Stimulated activated effector memory CD8-positive, alpha-beta T cell treated with anti-CD3 and anti-CD28 coated beads, Interleukin-12 subunit alpha, Interleukin-12 subunit beta, amount 100 ng/mL, for 72 hours (primary cell): Measurements from ENCODE around the gene PIGZ.

Experiments used
- ATAC-seq: fragments of 150-1000 bp; cut with Tn5 transposase; 2 replicates; pipeline ENCODE4 v1.10.0; 2021
- DNase-seq, 2 donors: peaks; one replicate each; pipeline ENCODE4 v3.0.0; 2021 to 2022; ENCODE audit warnings: low spot score in 2 of 2
- H3K27ac Mint-ChIP-seq: one replicate; pipeline ENCODE4 v1.8.0; 2022; ENCODE audit warnings: mild to moderate bottlenecking, mixed read lengths
- H3K36me3 Mint-ChIP-seq: one replicate; pipeline ENCODE4 v1.8.0; 2022; ENCODE audit warnings: mild to moderate bottlenecking, mixed read lengths
- H3K4me1 Mint-ChIP-seq: one replicate; pipeline ENCODE4 v1.8.0; 2022; ENCODE audit warnings: mixed read lengths
- H3K4me3 Mint-ChIP-seq: one replicate; pipeline ENCODE4 v1.8.0; 2022; ENCODE audit warnings: mild to moderate bottlenecking, mixed read lengths
- H3K9me3 Mint-ChIP-seq: one replicate; pipeline ENCODE4 v1.8.0; 2022; ENCODE audit warnings: mixed read lengths

The PIGZ gene

GRCh38 chr3:196968233-196969133, at the start of gene PIGZ:
Gene PIGZ, minus strand, starts transcription at chr3:196968833. Its CDS starts 16,802 bp downstream, at chr3:196952031.
- no peak within 1 kb of the TSS for H3K27ac Mint-ChIP-seq
- ATAC-seq (peak; percentile 79), DNase-seq (peak; percentile 34 to 77)
- H3K36me3 Mint-ChIP-seq = no peaks in the 10 kb centered on the region
- H3K4me3 Mint-ChIP-seq = peak within 1 kb of the TSS; percentile 65
- no peaks in the 10 kb centered on the region for H3K9me3 Mint-ChIP-seq
- peaks cover 24% of the 10 kb centered on the region for H3K4me1 Mint-ChIP-seq

- Mint-ChIP-seq H3K36me3 (no peaks in the 10 kb centered on the region), H3K4me1 (no peaks in the 10 kb centered on the region), H3K27ac (no peak overlapping the region), H3K4me3 (no peak overlapping the region), H3K9me3 (no peaks in the 10 kb centered on the region)
- no peak for DNase-seq
- ATAC-seq = no peak
These were observed 48.4 kb upstream of the PIGZ start for GRCh38 chr3:197017003-197017402.

GRCh38 chr3:197015790-197016736, 47.4 kb upstream of the PIGZ start:
- ATAC-seq (peak; percentile 12), DNase-seq (no peak)
- Mint-ChIP-seq H3K27ac (peak overlapping the region; percentile 11), H3K4me3 (no peak overlapping the region), H3K4me1 (no peaks in the 10 kb centered on the region), H3K36me3 (no peaks in the 10 kb centered on the region), H3K9me3 (no peaks in the 10 kb centered on the region)

- no peaks in the 10 kb centered on the region for H3K9me3 Mint-ChIP-seq
- no peaks in the 10 kb centered on the region for H3K36me3 Mint-ChIP-seq
- ATAC-seq (no peak), DNase-seq (no peak)
- H3K27ac Mint-ChIP-seq = peak overlapping the region; percentile 11
- no peak overlapping the region for H3K4me3 Mint-ChIP-seq
- no peaks in the 10 kb centered on the region for H3K4me1 Mint-ChIP-seq
These were observed 46.4 kb upstream of the PIGZ start for GRCh38 chr3:197014942-197015575.

- no peaks in the 10 kb centered on the region for H3K36me3 Mint-ChIP-seq
- ATAC-seq = no peak
- H3K4me3 Mint-ChIP-seq = no peak overlapping the region
- no peaks in the 10 kb centered on the region for H3K4me1 Mint-ChIP-seq
- DNase-seq = no peak
- H3K27ac Mint-ChIP-seq = no peak overlapping the region
- H3K9me3 Mint-ChIP-seq = no peaks in the 10 kb centered on the region
These were observed 45.4 kb upstream of the PIGZ start for GRCh38 chr3:197014024-197014423.

GRCh38 chr3:197012540-197012883, 43.9 kb upstream of the PIGZ start:
- no peak for ATAC-seq

GRCh38 chr3:197011780-197012539, 43.3 kb upstream of the PIGZ start:
- no peak overlapping the region for H3K27ac Mint-ChIP-seq
- DNase-seq (no peak), ATAC-seq (no peak)
- H3K4me1 Mint-ChIP-seq = no peaks in the 10 kb centered on the region
- H3K4me3 Mint-ChIP-seq = no peak overlapping the region
- no peaks in the 10 kb centered on the region for H3K36me3 Mint-ChIP-seq
- no peaks in the 10 kb centered on the region for H3K9me3 Mint-ChIP-seq

More at GRCh38 chr3:197012540-197012883, 43.9 kb upstream of the PIGZ start:
- Mint-ChIP-seq H3K4me1 (no peaks in the 10 kb centered on the region), H3K36me3 (no peaks in the 10 kb centered on the region), H3K9me3 (no peaks in the 10 kb centered on the region), H3K4me3 (no peak overlapping the region), H3K27ac (no peak overlapping the region)
- no peak for DNase-seq

GRCh38 chr3:197010556-197011351, 42.1 kb upstream of the PIGZ start:
- Mint-ChIP-seq H3K4me3 (no peak overlapping the region), H3K27ac (no peak overlapping the region), H3K36me3 (no peaks in the 10 kb centered on the region), H3K4me1 (no peaks in the 10 kb centered on the region), H3K9me3 (no peaks in the 10 kb centered on the region)
- ATAC-seq (no peak), DNase-seq (no peak)

- no peaks in the 10 kb centered on the region for H3K36me3 Mint-ChIP-seq
- DNase-seq (no peak), ATAC-seq (no peak)
- no peak overlapping the region for H3K27ac Mint-ChIP-seq
- peaks cover 10% of the 10 kb centered on the region for H3K4me1 Mint-ChIP-seq
- no peaks in the 10 kb centered on the region for H3K9me3 Mint-ChIP-seq
- H3K4me3 Mint-ChIP-seq = no peak overlapping the region
These were observed 40.9 kb upstream of the PIGZ start for GRCh38 chr3:197009532-197010019.

- no peak for ATAC-seq
- Mint-ChIP-seq H3K9me3 (no peaks in the 10 kb centered on the region), H3K4me1 (peaks cover 17% of the 10 kb centered on the region), H3K4me3 (no peak overlapping the region), H3K27ac (no peak overlapping the region), H3K36me3 (no peaks in the 10 kb centered on the region)
- no peak for DNase-seq
These were observed 40.0 kb upstream of the PIGZ start for GRCh38 chr3:197008436-197009209.

GRCh38 chr3:197007953-197008352, 39.3 kb upstream of the PIGZ start:
- Mint-ChIP-seq H3K36me3 (no peaks in the 10 kb centered on the region), H3K4me1 (peaks cover 17% of the 10 kb centered on the region), H3K4me3 (no peak overlapping the region), H3K27ac (no peak overlapping the region), H3K9me3 (no peaks in the 10 kb centered on the region)
- ATAC-seq = no peak
- DNase-seq = no peak

GRCh38 chr3:197007296-197007940, 38.8 kb upstream of the PIGZ start:
- no peak overlapping the region for H3K4me3 Mint-ChIP-seq
- no peaks in the 10 kb centered on the region for H3K36me3 Mint-ChIP-seq
- DNase-seq (no peak), ATAC-seq (no peak)
- H3K4me1 Mint-ChIP-seq = peaks cover 17% of the 10 kb centered on the region
- no peak overlapping the region for H3K27ac Mint-ChIP-seq
- no peaks in the 10 kb centered on the region for H3K9me3 Mint-ChIP-seq

GRCh38 chr3:197006860-197007259, 38.2 kb upstream of the PIGZ start:
- H3K9me3 Mint-ChIP-seq = no peaks in the 10 kb centered on the region
- no peaks in the 10 kb centered on the region for H3K36me3 Mint-ChIP-seq
- no peak overlapping the region for H3K4me3 Mint-ChIP-seq
- peaks cover 17% of the 10 kb centered on the region for H3K4me1 Mint-ChIP-seq
- DNase-seq (no peak), ATAC-seq (no peak)
- no peak overlapping the region for H3K27ac Mint-ChIP-seq
